ENCODE results near the gene ALDH3A2. TPM values are rescaled to one million over a fixed set of nuclear protein-coding genes. Genes with fewer than 3 reads are reported as not detected.

ALDH3A2 gene
- total RNA-seq = 54.4 and 70.4 TPM in 2 replicates

DNA sequence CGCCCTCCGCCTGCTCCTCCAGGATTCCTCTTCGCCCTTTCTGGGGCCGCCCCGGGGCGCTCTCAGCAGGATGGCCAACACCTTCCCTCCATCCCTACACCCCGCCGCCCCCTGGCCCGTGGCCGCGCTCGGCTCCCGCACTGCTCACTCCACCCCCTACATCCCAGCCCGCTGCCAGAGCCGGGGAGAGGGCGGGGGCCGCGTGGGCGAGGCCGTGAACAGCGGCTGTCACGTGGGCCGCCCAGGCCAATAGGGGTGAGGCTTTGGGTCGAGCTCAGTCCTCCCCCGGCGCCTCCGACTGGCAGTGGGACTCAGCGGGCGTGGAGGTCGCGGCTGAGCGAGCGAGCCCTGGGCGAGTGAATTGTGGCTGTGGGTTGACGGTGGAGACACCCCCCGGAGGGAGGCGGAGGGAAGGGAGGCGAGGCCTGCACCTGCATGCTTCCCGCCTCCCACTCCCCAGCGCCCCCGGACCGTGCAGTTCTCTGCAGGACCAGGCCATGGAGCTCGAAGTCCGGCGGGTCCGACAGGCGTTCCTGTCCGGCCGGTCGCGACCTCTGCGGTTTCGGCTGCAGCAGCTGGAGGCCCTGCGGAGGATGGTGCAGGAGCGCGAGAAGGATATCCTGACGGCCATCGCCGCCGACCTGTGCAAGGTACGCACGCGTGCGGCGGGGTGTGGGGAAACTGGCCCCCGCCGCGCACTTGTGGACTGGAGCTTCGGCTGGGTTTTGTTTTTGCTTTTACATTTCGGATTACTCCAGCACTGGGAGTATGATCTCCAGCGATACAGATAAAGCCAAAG lies at the start of gene ALDH3A2:
ALDH3A2 (plus strand) TSS at position 277 of the 799 bp plus-strand sequence; CDS start at position 498, 221 bp downstream.

DNA sequence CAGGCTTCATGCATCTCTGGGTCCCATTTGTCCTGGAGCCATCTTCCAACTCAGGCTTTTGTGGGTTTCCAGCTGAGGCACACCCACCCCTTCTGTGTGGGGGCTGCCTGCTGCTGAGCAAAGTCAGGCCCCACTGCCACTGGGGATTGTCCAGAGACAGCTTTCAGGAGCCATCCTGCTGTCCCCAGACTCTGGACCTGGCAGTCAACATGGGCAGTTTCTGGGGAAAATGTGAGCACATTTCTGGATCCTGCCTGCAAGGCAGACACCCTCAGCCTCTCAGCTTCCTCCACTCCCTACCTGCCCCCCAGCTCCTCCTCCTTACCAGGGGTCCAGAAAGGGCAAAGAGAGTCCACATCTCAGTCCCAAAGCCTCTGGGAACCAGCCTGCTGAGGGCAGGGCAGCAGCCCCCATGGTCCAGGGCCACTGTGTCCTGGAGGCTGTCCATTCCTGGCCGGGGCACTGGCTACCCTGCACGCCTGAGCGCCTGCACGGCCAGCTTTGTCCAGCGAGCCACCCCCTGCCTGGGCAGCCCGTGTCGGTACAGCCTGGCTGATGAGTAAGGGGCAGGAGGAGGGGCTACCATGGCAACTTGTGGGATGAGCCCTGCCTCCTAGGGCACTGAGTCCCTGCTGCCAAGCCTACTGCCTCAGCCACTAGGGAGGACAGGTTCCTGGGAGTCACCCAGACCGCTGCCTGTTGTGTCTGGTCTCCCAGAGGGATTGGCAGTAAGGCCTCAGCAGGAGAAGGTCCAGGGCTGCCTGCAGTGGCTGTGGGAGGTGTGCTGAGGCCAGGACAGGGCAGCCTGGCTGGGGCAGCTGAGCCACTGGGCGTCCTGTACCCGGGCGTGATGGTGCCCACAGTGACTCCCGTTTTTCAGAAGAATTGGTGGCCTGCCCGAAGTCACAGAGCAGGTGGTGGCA lies 67.8 kb downstream of the ALDH3A2 start, which contains the start of gene SLC47A2:
SLC47A2 (minus strand) TSS at position 477 of the 923 bp plus-strand sequence; CDS start at position 448, 29 bp downstream.

Small RNA genes within 50 kb of the gene (small RNA-seq; reads per million reads assigned to genes)
- gene NMTRQ-TTG12-1 = not detected
- not detected for gene RF00322

Other genes with a start within 250 kb of the ALDH3A2 start
- gene RNF112, start 237.5 kb upstream of the ALDH3A2 start, total RNA-seq = 1.5 and 1.8 TPM in 2 replicates
- 2.2 and 5.1 TPM in 2 replicates for gene SLC47A1, start 114.9 kb upstream of the ALDH3A2 start, total RNA-seq
- gene SLC47A2, start 67.8 kb downstream of the ALDH3A2 start, total RNA-seq = not detected in 2 replicates
- gene ALDH3A1, start 99.5 kb downstream of the ALDH3A2 start, total RNA-seq = 0.20 TPM in 1 of 2 replicates, not detected in the other
- 10.3 and 16.0 TPM in 2 replicates for gene ULK2, start 219.2 kb downstream of the ALDH3A2 start, total RNA-seq

All from subcutaneous preadipocyte (primary cell).